Fibroblast of skin of right biceps (primary cell): ENCODE results near the gene PRKCB.

Experiments used
- DNase-seq: peaks from one replicate; pipeline ENCODE4 v3.0.0-alpha.2; 2013

Gene PRKCB

GRCh38 chr16:23836404-23837311 lies 875 bp downstream of the PRKCB start:
- no peak for DNase-seq

DNA sequence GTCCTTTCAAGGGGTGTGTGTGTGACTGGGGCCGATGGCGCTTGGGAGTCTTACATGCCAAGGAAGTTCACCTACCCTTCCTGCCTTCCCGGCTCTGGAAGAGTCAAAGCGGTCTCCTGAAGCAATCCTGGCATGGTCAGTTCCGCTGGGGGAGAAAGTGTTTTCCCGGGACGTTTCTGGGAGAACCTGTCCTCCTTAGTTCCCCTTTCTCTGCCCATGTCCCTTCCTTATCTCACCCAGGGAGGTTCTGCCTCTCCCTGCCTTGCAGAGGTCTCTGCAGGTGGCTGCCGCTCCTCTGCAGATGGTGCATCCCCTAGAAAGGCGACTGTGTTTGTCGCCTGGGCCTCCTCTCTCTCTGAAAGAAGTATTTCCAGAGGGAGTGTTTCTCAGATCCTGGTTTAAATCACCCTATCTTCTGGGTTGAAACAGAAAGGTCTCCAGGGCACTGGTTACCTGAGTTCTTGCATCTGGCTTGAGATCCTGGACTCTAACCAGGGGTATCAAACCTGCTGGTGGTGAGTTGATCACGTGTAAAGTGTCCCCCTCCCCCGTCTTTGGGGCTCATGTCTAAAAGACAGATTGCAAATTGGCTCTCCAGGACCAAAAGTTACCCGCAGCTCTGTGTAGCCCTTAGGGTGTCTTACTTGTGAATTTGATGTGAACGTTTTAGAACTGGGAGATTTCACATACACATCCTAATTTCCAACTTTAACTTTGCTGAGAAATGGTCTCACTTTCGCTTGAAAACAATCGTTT lies 1.9 kb downstream of the PRKCB start:
- no peak for DNase-seq

GRCh38 chr16:23838485-23839142 lies 2.8 kb downstream of the PRKCB start:
- no peak for DNase-seq

GRCh38 chr16:23840310-23840709 lies 4.5 kb downstream of the PRKCB start:
- no peak for DNase-seq

- no peak for DNase-seq
Observed at GRCh38 chr16:23842137-23842600, 6.4 kb downstream of the PRKCB start.

- DNase-seq, result no peak
Observed at GRCh38 chr16:23843143-23843542, 7.4 kb downstream of the PRKCB start.

DNA sequence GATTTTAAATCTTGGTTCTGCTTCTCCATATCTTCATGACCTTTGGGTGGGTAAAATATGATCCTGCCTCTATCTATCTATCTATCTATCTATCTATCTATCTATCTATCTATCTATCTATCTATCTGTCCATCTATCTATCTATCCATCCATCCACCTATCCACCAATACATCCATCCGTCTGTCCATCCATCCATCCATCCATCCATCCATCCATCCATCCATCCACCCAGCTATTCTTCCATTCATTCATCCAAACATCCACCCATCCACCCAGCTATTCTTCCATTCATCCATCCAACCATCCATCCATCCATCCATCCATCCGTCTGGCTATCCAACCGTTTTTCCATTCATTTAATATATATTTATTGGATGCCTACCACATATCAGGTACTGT lies 11.5 kb downstream of the PRKCB start:
- no peak for DNase-seq

DNA sequence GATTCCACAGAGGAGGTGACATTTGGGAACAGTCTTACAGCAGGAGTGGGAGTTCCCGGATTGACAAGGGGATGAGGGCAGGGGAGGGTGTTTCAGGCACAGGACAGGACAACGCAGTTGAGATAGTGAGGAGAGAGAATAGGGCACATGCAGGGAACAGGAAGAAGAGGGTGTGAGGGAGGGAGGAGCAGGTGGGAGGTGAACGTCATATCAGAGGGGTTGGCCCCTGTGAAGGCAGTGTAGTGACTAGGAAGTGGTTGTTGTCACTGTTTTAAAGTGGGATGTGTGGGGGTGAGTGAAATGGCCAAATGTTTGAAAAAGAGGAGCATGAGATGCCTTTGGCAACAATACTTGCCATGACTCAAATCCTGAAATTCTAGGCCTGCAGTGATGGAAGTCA lies 12.2 kb downstream of the PRKCB start:
- DNase-seq, result no peak

DNA sequence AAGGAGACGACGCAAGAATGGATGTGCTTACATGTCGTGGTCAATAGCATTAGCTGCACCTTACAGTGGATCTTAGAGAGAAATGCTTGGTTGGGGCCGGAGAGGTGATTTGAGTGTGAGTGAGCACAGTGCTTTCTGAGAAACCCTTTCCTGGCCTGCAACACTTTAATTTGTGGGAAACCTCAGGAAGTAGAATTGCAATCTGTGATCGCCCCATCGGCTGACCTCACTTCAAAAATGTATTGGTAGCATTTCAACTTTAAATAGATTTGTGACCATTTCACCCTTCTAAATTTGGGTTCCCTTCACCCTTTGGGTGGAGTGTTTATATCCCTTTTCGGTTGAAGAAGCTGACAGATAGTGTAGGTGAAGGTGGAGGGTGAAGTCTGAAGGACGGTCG lies 13.2 kb downstream of the PRKCB start:
- no peak for DNase-seq

- no peak for DNase-seq
Observed at GRCh38 chr16:23852794-23853562, 17.2 kb downstream of the PRKCB start.

- no peak for DNase-seq
Observed at GRCh38 chr16:23855010-23855409, 19.2 kb downstream of the PRKCB start.

DNA sequence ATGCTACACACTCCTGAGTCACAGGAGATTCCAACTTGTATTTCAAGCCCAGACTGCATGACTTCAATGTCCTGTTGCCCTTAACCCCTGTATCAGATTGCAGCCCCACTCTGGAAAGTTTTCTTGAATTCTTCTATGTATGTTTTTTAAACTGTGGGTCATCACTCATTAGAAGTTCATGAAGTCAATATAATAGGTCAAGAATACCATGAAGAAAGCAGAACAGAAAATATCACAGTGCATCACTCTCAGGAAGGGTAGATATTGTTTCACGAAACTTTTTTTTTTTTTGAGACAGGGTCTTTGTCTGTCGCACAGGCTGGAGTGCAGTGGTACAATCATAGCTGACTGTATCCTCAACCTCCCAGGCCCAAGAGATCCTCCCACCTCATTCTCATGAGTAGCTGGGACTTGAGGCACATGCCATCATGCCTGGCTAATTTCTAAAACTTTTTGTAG lies 20.5 kb downstream of the PRKCB start:
- no peak for DNase-seq

- DNase-seq, result no peak
Observed at GRCh38 chr16:23857256-23857880, 21.6 kb downstream of the PRKCB start.

DNA sequence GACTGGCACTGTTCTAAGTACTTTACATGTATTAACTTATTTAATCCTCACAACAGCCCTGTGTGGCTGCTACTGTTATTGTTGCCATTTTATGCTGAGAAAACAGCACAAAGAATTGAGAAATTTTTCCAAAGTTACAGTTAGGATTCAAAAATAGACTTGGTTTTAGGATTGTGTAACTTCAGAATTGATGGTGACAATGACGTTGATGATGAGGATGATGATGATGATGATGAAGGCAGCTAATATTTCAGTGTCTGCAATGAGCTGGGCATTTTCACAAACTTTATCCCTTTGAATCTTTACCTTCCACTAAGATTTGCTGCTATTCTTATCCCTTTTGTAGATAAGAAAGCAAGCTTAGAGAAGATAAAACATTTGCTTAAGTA lies 22.1 kb downstream of the PRKCB start:
- DNase-seq, result no peak

GRCh38 chr16:23858542-23858941 lies 22.8 kb downstream of the PRKCB start:
- no peak for DNase-seq

DNA sequence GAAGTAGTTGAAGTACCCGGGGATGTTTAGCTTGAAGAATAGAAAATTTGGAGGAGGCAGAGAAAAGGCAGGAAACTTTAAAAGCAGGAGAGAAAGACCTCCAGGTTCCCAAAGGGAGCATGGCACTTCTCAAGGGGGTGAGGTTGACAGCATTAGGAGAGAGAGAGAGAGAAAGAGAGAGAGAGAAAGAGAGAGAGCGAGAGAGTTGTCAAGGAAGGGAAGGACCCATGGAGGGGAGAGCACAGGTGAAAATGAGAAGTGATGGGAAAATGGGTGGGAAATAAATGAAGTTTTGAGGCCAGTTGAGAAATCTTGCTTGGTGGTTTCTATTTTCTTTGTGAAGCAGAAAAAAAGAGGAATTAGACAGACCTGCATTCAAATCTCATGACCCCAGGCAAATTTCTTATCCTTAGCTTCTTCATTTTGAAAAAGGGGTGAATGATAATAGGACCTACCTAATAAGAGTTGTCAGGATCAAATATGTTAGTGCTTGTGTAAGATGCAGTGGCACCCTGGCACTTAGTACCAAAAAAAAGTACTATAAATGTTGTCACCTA lies 24.0 kb downstream of the PRKCB start:
- no peak for DNase-seq

- no peak for DNase-seq
Observed at GRCh38 chr16:23861874-23862273, 26.1 kb downstream of the PRKCB start.

- no peak for DNase-seq
Observed at GRCh38 chr16:23862556-23862955, 26.8 kb downstream of the PRKCB start.

DNA sequence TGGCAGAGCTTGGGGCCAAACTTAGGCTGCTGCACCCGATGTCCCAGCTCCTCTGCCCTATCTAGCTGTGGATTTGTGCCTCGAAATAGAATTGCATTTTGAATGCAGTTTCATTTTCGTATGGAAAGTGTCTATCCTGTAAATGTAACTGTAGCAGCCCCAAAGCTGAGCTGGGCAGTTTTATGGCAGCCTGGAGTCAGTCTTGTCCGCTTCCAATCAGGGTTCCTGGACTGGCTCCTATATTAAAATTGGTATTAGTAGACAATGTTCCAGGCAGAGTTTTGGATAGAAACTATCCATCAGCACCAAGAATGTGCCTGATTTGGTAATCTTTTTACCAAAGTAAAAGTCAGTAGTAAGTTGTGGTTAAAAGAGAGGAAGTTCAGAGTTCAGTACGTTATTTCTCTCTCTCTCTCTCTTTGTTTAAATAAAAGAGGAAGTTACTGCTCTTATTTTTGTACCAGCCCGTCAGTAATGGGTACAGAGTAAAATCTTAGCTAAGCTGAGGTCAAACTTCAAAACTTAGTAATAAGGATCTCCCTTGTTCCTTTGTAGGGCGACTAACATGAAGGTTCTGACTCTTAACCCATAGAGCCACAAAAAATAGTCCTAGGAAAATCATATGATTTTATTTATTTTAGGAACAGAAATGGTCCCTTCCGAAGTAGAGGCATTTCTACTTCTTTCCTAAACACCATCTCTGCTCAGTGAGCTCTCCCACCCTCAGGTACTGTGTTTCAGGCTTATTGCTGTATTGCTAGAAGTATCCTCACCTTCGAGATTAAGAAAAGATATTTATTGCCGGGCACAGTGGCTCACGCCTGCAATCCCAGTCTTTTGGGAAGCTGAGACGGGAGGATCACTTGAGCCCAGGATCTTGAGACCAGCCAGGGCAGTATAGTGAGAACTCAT lies 28.0 kb downstream of the PRKCB start:
- no peak for DNase-seq

DNA sequence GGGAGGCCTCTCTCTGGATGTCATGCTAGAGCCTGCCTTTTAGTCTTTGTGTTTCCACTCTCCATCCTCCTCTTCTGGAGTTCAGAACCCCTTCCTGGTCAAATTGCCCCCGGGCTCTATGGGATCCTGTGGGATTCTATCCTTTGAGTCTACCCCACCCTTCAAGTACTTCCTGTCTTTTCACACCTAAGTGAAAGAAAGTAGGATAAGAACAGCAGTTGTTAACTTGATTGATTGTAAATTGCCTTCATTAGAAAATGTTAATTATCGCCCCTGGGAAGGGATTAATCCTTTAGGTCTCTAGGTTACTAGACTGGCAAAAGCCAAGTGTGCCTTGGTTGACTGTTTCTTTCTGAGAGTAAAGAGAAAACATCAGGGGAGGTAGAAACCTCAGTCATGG lies 30.1 kb downstream of the PRKCB start:
- no peak for DNase-seq

- no peak for DNase-seq
Observed at GRCh38 chr16:23866621-23867020, 30.8 kb downstream of the PRKCB start.
